SK-N-DZ (cell line): ENCODE results near the gene ATP13A2.
"Not testable (repeated sequence)": the region's sequence is repeated elsewhere in the genome, so short reads cannot be mapped to it uniquely, and the experiment has no call there.

ENCODE experiments used
- DNase-seq: peaks from one replicate; pipeline ENCODE4 v3.0.0-alpha.2; 2015; ENCODE audit warnings: low spot score

Gene ATP13A2

DNA sequence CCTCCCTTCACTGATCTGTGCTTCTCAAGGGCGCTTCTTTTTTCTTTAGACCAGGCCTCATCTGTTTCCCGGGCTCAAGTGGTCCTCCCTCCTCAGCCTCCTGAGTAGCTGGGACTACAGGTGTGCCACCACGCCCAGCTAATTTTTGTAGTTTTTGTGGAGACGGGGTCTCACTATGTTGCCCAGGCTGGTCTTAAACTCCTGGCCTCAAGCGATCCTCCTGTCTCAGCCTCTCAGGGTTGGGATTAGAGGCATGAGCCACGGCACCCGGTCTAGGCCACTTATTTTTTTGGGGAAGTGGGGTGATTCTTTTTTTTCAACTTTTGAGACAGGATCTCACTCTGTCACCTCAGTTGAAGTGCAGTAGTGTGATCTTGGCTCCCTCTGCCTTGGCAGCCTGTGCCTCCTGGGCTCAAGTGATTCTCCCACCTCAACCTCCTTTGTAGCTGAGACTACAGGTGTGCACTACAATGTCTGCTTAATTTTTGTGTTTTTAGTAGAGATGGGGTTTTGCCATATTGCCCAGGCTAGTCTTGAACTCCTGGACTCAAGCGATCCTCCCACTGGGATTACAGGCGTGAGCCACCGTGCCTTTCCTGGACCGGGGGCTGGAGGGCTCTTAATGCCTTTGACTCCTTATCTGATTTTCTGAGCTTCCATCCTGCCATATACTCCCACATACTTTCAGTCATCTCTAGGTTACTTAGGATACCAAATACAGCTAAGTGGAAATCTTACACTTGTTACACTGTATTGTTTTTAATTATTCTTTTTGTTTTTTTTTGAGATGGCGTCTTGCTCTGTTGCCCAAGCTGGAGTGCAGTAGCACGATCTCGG is 50.2 kb downstream of the ATP13A2 start:
- no peak for DNase-seq

DNA sequence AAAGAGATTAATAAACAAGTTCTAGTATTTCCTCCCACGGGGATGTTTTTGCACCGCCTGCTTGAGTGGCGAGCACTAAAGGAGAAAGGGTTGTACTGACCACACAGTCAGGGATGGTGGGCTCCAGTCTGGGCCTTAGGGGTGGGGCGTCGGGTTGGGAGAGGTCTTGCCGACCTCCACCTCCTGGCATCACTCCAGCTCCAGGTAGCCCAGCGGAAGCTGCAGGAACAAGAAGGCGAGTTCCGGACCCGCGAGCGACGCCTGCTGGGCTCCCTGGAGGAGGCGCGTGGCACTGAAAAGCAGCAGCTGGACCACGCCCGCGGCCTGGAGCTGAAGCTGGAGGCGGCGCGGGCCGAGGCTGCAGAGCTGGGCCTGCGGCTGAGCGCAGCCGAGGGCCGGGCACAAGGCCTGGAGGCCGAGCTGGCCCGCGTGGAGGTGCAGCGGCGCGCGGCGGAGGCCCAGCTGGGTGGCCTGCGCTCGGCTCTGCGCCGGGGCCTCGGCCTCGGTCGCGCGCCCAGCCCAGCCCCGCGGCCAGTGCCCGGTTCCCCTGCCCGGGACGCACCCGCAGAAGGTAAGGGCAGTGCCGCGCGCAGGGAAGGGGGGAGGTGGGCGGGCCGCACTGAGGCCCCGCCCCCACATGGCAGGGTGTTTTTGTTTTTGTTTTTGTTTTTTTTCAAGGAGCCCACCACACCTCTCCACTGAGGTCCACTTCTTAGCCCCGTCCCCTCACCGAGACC is 51.0 kb downstream of the ATP13A2 start:
- no peak for DNase-seq

DNA sequence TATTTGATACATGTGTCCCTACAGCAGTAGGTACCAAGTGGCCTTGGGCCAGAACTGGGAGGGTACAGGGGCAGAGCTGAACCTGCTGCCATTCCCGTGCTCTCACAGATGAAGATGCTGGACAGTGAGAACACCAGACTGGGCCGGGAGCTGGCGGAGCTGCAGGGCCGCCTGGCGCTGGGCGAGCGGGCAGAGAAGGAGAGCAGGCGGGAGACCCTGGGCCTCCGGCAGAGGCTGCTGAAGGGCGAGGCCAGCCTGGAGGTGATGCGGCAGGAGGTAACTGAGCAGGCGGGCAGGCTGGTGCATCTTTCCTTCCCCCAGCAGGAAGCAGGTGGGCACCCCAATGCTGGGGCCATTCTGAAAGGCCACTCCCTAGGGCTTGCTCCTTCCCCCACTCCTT is 53.3 kb downstream of the ATP13A2 start:
- DNase-seq, result no peak

DNA sequence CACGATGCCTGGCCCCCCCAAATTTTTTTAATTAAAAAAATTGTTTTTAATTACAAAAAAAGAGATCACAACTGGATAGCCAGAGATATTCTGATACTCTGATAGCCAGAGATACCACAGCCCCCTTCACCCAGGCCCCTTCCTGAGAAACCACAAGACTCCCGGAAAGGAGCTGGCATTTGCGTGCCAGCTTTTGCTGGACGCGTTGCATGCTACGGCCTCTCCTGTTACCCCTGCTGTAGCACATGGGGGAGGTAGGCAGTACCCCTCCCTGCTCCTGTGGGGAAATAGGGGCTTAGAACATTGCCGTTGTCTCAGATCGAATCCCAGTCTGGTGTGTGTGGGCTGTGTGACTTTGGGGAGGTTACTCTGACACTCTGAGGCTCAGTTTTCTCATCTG is 54.0 kb downstream of the ATP13A2 start:
- no peak for DNase-seq

DNA sequence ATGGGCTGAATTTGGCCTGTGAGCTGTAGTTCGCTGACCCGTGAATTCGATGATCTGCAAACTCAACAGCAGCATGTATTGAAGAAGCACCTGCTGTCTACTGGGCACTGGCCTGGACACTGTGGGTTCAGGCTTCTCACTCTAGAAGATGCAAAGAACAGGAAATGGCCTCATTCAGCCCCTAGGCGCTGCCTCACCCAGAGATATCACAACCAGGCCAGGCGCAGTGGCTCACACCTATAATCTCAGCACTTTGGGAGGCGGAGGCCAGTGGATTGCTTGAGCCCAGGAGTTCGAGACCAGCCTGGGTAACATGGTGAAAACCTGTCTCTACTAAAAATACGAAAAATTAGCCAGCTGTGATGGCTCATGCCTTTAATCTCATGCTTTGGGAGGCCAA is 55.0 kb downstream of the ATP13A2 start:
- no peak for DNase-seq

DNA sequence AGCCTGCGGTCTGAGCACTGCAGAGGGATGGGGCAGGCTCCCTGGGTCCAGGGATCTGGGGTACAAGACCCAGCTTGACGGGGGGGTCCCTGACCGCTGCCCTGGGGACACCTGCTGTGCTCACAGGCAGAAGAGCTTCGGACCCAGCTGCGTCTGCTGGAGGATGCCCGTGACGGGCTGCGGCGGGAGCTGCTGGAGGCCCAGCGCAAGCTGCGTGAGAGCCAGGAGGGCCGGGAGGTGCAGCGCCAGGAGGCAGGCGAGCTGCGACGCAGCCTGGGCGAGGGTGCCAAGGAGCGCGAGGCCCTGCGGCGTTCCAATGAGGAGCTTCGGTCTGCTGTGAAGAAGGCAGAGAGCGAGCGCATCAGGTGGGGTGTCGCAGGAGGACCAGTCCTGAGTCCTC is 56.5 kb downstream of the ATP13A2 start:
- no peak for DNase-seq

DNA sequence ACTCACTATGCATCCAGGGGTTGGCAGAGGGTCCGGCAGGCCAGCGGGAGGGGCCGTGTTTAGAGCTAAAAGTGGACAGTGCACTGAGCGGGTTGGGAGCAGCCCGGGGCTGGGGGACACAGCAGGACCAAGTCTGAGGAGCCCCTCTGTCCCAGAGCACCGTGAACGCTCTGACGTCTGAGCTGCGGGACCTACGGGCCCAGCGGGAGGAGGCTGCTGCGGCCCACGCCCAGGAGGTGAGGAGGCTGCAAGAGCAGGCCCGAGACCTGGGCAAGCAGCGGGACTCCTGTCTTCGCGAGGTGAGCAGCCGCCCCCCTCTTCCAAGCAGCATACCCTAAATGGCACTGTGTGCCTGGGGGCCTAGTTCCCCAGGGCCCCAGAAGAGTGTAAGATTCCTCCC is 57.1 kb downstream of the ATP13A2 start:
- no peak for DNase-seq

DNA sequence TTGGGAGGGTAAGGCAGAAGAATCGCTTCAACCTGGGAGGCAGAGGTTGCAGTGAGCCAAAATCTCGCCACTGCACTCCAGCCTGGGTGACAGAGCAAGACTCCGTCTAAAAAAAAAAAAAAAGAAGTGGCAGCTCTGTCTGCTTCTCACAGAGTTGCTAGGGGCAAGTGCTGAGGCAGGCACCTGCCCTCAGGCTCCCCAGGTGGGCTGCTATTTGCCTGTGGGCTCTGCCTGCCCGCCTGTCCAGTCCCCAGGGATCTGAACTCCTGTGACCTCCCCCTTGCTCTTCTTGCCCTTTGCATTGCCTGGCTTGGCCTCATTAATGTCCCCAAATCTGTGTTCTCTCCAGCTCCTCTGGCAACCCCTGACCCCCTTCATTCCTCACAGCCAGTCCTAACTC is 59.4 kb downstream of the ATP13A2 start:
- not testable (repeated sequence) for DNase-seq

DNA sequence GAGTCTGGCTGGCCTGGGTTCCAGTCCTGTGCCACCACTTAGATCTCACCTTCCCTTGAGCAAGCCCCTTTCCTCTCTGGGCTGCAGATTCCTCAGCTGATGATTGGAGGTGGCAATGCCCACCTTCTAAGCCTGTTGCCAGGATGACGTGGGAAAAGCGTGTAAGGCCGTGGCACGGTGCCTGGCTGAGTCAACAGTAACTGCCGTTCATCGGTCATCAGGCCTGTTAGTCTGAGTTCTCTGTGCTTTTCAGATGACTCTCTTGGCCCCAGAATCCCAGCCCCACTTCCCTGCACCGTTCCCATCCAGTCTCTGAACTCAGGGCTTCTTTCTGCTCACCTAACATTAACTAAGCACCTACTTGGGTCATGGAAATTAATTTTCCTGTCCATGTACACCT is 62.7 kb downstream of the ATP13A2 start:
- not testable (repeated sequence) for DNase-seq

DNA sequence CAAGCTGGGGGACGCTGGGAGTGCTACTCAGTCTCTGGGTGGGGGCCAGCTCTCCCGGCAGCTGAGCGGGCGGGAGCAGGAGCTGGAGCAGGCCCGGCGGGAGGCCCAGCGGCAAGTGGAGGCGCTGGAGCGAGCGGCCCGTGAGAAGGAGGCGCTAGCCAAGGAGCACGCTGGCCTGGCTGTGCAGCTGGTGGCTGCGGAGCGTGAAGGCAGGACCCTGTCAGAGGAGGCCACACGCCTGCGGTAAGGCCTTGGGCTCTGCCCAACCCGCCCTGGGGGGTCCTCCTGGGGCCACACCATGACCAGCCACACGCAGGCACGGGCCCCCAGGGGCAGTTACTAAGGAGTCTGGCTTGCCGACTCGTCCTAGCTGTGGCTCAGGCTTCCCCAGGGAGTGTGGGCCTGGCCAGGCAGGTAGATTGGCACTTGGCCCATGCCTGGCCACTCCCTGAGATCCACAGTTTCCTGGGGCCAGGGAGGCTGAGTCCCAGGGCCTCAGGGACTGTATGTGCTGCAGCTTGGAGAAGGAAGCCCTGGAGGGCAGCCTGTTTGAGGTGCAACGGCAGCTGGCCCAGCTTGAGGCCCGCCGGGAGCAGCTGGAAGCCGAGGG is 63.3 kb downstream of the ATP13A2 start:
- not testable (repeated sequence) for DNase-seq

DNA sequence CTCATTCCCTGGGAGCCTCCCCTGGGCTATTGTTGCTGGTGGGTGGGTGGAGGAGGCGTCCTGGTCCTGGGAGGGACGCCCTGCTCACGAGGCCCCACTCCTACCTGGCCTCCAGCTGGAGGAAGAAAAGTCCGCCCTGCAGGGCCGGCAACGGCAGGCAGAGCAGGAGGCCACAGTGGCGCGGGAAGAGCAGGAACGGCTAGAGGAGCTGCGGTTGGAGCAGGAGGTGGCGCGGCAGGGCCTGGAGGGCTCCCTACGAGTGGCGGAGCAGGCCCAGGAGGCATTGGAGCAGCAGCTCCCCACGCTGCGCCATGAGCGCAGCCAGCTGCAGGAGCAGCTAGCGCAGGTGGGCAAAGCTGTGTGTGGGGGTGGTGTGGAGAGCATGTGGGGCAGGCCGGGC is 65.1 kb downstream of the ATP13A2 start:
- no peak for DNase-seq

DNA sequence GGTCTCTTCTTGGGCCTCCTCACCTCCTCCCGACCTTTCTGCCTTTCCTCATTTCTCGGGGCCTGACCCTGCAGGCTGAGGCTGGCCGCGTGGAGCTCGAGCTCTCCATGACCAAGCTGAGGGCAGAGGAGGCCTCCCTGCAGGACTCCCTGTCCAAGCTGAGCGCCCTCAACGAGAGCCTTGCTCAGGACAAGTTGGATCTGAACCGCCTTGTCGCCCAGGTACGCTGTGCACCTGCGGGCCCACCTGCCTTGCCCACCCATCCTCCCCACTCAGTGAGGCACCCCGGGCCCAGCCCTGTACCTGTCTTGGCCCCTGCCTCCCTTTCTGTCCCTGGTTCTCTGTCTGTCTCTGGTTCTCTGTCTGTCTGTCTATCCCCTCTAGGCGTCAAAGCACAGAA is 65.5 kb downstream of the ATP13A2 start:
- DNase-seq, result not testable (repeated sequence)

DNA sequence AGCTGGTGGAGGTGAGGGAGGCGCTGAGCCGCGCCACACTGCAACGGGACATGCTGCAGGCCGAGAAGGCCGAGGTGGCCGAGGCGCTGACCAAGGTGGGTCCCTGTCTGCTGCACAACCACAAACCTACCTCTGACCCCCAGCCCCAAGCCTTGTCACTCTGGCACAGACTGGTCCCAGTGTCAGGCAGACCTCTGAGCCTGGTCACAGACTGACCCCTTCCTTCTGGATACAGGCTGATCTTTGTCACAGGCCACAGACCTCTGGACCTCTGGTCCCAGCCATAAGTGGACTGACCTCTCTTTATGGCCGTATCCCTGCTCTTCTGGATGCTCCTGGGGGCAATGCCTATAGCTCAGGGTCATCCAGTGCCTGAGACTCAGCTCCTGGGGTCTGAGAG is 66.2 kb downstream of the ATP13A2 start:
- not testable (repeated sequence) for DNase-seq

DNA sequence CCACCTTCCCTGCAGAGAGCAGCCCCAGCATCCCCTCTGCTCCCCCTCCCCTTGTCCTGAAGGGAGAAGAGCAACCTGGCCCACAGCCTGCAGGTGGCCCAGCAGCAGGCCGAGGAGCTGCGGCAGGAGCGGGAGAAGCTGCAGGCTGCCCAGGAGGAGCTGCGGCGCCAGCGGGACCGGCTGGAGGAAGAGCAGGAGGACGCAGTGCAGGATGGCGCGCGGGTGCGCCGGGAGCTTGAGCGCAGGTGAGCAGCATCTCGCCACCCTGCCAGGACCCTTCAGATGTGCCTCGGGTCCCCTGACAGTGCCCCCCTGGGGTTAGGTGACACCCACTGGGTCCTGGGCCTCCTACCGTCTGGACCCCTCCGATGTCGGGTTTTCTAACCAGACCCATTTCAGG is 67.7 kb downstream of the ATP13A2 start:
- DNase-seq, result no peak

DNA sequence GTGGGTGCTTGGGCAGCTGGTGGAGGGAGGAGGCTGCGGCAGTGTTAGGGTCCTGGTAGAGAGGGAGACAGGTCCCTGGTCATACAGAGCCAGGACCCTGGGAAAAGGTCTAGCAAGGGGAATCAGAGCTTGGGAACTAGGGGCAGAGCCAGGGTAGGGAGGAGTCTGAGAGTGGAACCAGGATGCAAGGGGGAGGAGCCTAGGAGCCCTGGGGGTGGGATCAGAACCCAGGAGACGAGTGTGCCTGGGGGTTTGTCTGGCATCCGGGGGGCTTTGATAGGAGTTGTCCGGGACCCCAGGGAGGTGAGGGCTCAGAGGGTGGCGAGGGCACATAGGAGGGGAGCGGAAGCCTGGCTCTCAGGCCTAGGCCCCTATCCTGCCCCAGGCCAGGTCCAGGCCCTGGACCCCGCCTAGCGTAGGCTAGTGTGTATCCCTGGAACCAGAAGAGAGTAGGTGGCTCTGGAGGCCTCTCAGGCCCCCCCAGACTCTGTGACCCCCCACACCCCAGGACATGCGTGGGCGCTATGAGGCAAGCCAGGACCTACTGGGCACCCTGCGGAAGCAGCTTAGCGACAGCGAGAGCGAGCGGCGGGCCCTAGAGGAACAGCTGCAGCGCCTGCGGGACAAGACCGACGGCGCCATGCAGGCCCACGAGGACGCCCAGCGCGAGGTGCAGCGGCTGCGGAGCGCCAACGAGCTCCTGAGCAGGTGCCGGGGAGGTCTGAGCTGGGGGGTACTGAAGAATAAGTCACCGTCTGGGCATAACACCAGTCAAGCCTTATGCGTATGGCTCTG is 72.1 kb downstream of the ATP13A2 start:
- not testable (repeated sequence) for DNase-seq

DNA sequence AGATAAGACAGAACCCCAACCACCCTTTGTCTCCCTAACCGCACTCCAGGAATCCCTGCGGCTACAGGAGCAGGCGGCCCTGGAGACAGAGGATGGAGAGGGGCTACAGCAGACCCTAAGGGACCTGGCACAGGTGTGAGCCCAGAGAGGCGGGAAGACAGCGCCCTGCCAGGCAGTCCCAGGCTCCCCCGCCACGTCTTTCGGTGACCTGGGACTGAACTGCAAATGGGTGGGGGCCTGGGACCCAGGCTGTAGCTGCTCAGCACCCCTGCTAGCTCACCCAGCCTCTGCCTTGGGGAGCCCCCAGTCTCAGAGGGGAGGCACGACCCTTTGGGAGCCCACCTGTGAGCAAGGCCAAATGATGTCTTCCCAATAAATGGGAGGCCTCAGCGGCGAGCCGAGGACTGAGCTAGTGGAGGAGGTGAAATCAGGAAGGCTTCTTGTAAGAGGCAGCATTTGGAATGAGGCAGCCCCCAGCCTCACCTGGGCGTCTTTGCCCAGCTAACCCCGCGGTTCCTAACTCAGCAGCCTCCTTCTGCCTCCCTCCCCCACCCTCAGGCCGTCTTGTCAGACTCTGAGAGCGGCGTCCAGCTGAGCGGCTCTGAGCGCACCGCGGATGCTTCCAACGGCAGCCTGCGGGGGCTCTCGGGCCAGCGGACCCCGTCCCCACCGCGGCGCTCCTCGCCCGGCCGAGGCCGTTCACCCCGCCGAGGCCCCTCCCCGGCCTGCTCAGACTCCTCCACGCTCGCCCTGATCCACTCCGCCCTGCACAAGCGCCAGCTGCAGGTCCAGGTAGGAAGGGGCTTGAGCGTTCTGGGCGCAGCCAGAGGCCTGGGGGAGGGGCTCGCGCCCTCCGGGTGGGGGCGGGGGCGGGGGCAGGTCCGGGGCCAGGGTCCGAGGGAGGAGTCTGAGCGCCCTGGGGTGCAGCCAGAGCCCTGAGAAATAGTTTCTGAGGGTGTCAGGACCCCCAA is 73.1 kb downstream of the ATP13A2 start:
- no peak for DNase-seq

DNA sequence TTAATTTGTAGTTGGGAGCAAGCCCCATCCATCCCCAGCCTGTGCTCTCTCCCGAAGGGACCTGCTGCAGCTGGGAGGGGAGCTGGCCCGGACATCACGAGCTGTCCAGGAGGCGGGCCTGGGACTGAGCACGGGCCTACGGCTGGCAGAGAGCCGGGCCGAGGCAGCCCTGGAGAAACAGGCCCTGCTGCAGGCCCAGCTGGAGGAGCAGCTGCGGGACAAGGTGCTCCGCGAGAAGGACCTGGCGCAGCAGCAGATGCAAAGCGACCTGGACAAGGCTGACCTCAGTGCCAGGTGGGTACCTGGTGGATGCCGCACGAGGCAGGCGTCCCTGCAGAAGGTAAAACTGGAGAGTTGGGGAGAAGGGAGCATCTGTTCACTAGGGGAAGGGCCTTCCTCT is 75.1 kb downstream of the ATP13A2 start:
- DNase-seq, result not testable (repeated sequence)
